ENCODE results near the gene SLC5A8. TPM values are rescaled to one million over a fixed set of nuclear protein-coding genes. Genes with fewer than 3 reads are reported as not detected.
"Not testable (repeated sequence)": the region's sequence is repeated elsewhere in the genome, so short reads cannot be mapped to it uniquely, and the experiment has no call there.

The SLC5A8 gene
- total RNA-seq, 1 donor from 2014 or later, result not detected

- no peaks in the 10 kb centered on the region for H3K4me1 ChIP-seq
- H3K4me3 ChIP-seq, result no peak overlapping the region
- no peaks in the 10 kb centered on the region for H3K36me3 ChIP-seq
- H3K27me3 ChIP-seq (ENCODE audit: low read depth), result no peaks in the 10 kb centered on the region
- DNase-seq, result no peak
- intact Hi-C loops (cut with micrococcal nuclease), result no loop called here
- no peak overlapping the region for H3K27ac ChIP-seq (replicated peaks)
- no peak for TF ChIP-seq CTCF (IDR thresholded peaks at IDR 0.05; ENCODE audit: borderline replicate concordance)
- peaks cover 21% of the 10 kb centered on the region for H3K9me3 ChIP-seq (replicated peaks)
Observed at GRCh38 chr12:101173197-101173749, 36.8 kb downstream of the SLC5A8 start.

GRCh38 chr12:101172316-101172715 lies 37.7 kb downstream of the SLC5A8 start:
- DNase-seq, result no peak
- intact Hi-C loops (cut with micrococcal nuclease), result no loop called here
- TF ChIP-seq CTCF (IDR thresholded peaks at IDR 0.05; ENCODE audit: borderline replicate concordance), result no peak
- peaks cover 21% of the 10 kb centered on the region for H3K9me3 ChIP-seq (replicated peaks)
- H3K27me3 ChIP-seq (ENCODE audit: low read depth), result no peaks in the 10 kb centered on the region
- no peaks in the 10 kb centered on the region for H3K36me3 ChIP-seq
- H3K27ac ChIP-seq (replicated peaks), result no peak overlapping the region
- no peak overlapping the region for H3K4me3 ChIP-seq
- H3K4me1 ChIP-seq, result no peaks in the 10 kb centered on the region

GRCh38 chr12:101168001-101168400 lies 42.0 kb downstream of the SLC5A8 start:
- H3K4me3 ChIP-seq, result no peak overlapping the region
- TF ChIP-seq CTCF (IDR thresholded peaks at IDR 0.05; ENCODE audit: borderline replicate concordance), result no peak
- H3K9me3 ChIP-seq (replicated peaks), result no peaks in the 10 kb centered on the region
- H3K4me1 ChIP-seq, result no peaks in the 10 kb centered on the region
- intact Hi-C loops (cut with micrococcal nuclease), result no loop called here
- H3K27me3 ChIP-seq (ENCODE audit: low read depth), result no peaks in the 10 kb centered on the region
- no peak for DNase-seq
- no peaks in the 10 kb centered on the region for H3K36me3 ChIP-seq
- no peak overlapping the region for H3K27ac ChIP-seq (replicated peaks)

- no peak overlapping the region for H3K27ac ChIP-seq (replicated peaks)
- no peak for DNase-seq
- H3K4me1 ChIP-seq, result no peaks in the 10 kb centered on the region
- H3K27me3 ChIP-seq (ENCODE audit: low read depth), result no peaks in the 10 kb centered on the region
- no peak for TF ChIP-seq CTCF (IDR thresholded peaks at IDR 0.05; ENCODE audit: borderline replicate concordance)
- intact Hi-C loops (cut with micrococcal nuclease), result no loop called here
- H3K4me3 ChIP-seq, result no peak overlapping the region
- H3K9me3 ChIP-seq (replicated peaks), result peaks cover 5% of the 10 kb centered on the region
- no peaks in the 10 kb centered on the region for H3K36me3 ChIP-seq
Observed at GRCh38 chr12:101166866-101167265, 43.2 kb downstream of the SLC5A8 start.

- H3K27ac ChIP-seq (replicated peaks), result no peak overlapping the region
- no peak for DNase-seq
- no peaks in the 10 kb centered on the region for H3K27me3 ChIP-seq (ENCODE audit: low read depth)
- H3K4me3 ChIP-seq, result no peak overlapping the region
- peaks cover 5% of the 10 kb centered on the region for H3K9me3 ChIP-seq (replicated peaks)
- H3K4me1 ChIP-seq, result no peaks in the 10 kb centered on the region
- no peaks in the 10 kb centered on the region for H3K36me3 ChIP-seq
- no peak for TF ChIP-seq CTCF (IDR thresholded peaks at IDR 0.05; ENCODE audit: borderline replicate concordance)
- intact Hi-C loops (cut with micrococcal nuclease), result no loop called here
Observed at GRCh38 chr12:101165319-101165718, 44.7 kb downstream of the SLC5A8 start.

GRCh38 chr12:101145777-101146431 lies 64.1 kb downstream of the SLC5A8 start:
- DNase-seq; H3K27me3 ChIP-seq (ENCODE audit: low read depth); H3K27ac ChIP-seq (replicated peaks); H3K4me3 ChIP-seq; H3K9me3 ChIP-seq (replicated peaks); H3K4me1 ChIP-seq; intact Hi-C loops (cut with micrococcal nuclease); H3K36me3 ChIP-seq: not testable (repeated sequence)

Data from left ventricle myocardium inferior (tissue), 1 donor.